Left colon (tissue), 2 donors: ENCODE data around the gene U2AF1. TPM values are rescaled to one million over a fixed set of nuclear protein-coding genes. Genes with fewer than 3 reads are reported as not detected.
"Not testable (repeated sequence)": the region's sequence is repeated elsewhere in the genome, so short reads cannot be mapped to it uniquely, and the experiment has no call there.

ENCODE experiments used
- ATAC-seq: fragments of 200-7000 bp; cut with Tn5 transposase; one replicate; pipeline ENCODE4 v1.9.1; 2020; ENCODE audit warnings: mild to moderate bottlenecking, moderate library complexity
- DNase-seq, 2 donors: peaks; one replicate each; pipeline ENCODE4 v3.0.0-alpha.2; 2020
- intact Hi-C, 2 donors: fragments of 100-400 bp; cut with DNase I in 1 of 2; cut with micrococcal nuclease in 1 of 2; formaldehyde crosslinking; loops; one replicate each; pipeline versions ENCODE4 v1.11.2 to v1.14.0; 2022; cut with DNase I, micrococcal nuclease
- total RNA-seq, 2 donors: library from RNA; stranded (reverse); fragmentation: NEBNext Ultra II Directional; extraction: Animal tissue kit (Norgen Biotek cat#: 25700); gene quantifications; one replicate each; pipeline ENCODE4 v1.2.1, GENCODE V29; 2021
- donor health status: DM: no; HTN: no; CAD: no.
- donor health status: DM: yes; HTN: yes; CAD: no.

U2AF1 gene
- total RNA-seq, 2 donors from 2014 or later = 6.5 to 7.2 TPM

DNA sequence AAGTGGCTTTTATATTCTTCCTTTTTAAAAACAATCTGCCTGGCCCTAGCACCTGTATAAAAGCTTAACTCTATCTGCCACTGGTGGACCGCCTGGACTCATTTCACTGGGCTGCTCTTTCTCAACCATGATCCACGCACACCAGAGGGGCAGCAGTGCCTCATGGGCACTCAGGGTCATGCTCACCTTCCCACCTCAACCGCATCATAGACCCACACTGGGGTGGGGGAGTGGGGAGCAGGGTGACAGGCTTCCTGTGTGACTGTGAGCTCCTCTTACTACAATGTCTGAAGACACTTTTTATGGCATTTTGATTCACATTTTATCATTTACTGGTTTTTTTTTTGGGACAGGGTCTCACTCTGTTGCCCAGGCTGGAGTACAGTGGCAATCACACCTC is 16.4 kb downstream of the U2AF1 start:
- DNase-seq, ATAC-seq, intact Hi-C loops: not testable (repeated sequence)

DNA sequence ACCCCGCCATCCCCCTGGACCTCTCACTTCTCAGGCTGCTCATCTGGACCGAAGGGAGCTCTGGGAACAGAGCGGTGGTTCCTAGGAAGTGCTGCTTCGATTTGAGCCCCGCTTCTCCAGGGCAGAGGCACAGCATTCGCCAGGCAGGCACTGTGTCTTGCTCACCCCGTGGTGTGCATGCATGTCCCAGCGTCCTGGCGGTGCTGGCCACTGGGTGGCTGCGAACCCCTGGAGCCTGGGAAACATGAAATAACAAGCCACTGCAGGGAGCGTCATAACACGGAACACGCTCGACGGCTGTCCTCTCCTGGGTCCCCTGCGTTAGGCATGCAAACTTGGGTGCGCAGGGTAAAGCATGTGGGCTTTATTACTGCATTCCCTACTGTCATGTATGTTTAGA is 17.9 kb downstream of the U2AF1 start:
- intact Hi-C loops, DNase-seq, ATAC-seq: not testable (repeated sequence)

GRCh38 chr21:43082587-43083300 is 24.6 kb downstream of the U2AF1 start:
- DNase-seq, intact Hi-C loops, ATAC-seq: not testable (repeated sequence)

- ATAC-seq, intact Hi-C loops, DNase-seq: not testable (repeated sequence)
Measured at GRCh38 chr21:43076643-43077042, 30.7 kb downstream of the U2AF1 start.

DNA sequence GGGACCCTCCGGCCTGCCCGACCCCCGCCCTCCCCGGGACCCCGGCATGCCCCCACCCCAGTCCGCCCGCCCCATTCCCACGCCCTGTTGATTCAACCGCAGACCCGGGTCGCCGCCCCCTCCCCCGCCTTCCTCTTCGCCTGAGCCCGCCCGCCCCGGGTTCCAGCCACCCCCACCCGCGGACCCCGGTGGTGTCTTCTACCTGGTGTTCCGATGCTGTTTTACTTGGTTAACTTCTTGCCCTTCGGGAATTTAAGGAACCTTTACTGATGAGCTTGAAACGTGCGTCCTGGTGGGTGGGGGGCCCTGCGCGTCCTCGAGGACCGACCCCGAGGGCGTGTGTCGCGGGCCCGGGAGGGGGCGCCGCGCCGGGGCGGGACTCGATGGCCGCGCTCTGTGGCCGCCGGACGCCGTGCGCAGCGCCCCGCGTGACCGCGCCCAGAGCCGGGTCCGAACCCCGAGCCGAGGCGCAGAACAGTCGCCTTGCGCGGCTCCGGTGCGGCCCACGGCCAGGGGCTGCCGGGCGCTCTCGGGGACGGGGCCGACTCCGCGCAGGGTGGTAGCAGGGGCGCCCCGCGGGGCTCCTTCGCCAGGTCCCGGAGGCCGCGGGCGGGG is 31.2 kb downstream of the U2AF1 start:
- ATAC-seq = not testable (repeated sequence)

GRCh38 chr21:43075170-43076022 is 32.0 kb downstream of the U2AF1 start, which contains the start of gene CBS:
Gene CBS, minus strand, starts transcription at chr21:43075835. Its CDS starts 3,642 bp downstream, at chr21:43072193.
- DNase-seq, intact Hi-C loops: not testable (repeated sequence)
- ATAC-seq = peak; percentile 19

More for the DNA sequence above, 31.2 kb downstream of the U2AF1 start:
- intact Hi-C loops, DNase-seq: not testable (repeated sequence)

DNA sequence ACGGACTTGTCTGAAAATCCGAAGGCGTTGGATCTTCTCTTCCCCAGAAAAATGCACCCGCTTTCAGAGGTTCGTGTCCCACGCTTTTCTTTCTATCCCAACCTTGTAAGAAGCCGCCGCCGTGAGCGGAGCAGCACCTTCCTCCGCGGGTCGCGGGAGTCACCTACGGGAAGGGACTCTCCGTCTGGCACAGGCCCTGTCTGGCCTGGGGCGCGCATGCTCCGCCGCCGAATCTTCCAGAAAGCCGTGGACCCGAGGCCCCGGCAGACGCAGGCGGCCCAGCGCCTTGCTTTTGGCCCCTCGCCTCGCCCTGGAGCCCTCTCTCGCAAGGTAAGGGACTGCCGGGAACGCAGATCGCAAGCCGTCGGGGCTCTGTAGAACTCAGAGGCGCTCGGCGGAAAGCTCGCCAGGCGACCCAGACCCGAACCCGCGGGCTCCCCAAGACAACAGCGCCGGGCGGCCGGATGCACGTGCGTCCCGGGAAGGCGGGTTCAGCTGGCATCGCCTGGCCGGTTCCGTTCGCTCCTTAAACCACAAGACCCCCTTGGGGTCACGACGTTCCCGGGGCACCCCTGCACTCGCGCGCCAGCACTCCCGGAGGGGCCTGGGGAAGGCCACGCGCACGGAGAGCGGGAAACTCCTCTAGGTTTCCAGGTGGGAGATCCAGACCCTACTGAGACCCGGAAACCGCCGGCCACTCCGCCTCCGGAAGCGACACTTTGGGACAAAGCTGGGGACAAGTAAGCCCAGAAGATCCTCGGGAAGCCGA is 32.8 kb downstream of the U2AF1 start:
- DNase-seq, intact Hi-C loops: not testable (repeated sequence)
- peak; percentile 50 for ATAC-seq

- DNase-seq, ATAC-seq, intact Hi-C loops: not testable (repeated sequence)
Measured at GRCh38 chr21:43072742-43073141, 34.6 kb downstream of the U2AF1 start.

GRCh38 chr21:43069682-43070081 is 37.7 kb downstream of the U2AF1 start:
- DNase-seq, intact Hi-C loops: not testable (repeated sequence)
- peak; percentile 74 for ATAC-seq

- ATAC-seq, DNase-seq, intact Hi-C loops: not testable (repeated sequence)
Measured at GRCh38 chr21:43068065-43068464, 39.3 kb downstream of the U2AF1 start.

GRCh38 chr21:43066690-43067089 is 40.7 kb downstream of the U2AF1 start:
- DNase-seq, ATAC-seq, intact Hi-C loops: not testable (repeated sequence)

DNA sequence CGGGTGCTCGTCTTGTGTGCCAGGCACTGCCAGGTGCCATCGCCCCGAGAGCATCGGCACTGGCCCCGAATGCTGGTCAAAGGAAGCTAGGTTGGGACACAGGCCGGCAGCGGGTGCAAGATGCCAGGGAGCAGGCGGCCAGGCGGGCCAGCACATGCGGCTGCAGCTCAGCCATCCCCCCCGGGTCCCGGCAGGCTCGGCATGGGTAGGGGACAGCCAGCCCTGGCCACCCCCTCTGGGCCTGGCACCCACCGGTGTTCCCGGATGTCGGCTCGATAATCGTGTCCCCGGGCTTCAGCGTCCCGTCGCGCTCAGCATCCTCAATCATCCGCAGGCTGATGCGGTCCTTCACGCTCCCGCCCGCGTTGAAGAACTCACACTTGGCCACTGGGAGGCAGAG is 41.4 kb downstream of the U2AF1 start:
- intact Hi-C loops, ATAC-seq, DNase-seq: not testable (repeated sequence)

DNA sequence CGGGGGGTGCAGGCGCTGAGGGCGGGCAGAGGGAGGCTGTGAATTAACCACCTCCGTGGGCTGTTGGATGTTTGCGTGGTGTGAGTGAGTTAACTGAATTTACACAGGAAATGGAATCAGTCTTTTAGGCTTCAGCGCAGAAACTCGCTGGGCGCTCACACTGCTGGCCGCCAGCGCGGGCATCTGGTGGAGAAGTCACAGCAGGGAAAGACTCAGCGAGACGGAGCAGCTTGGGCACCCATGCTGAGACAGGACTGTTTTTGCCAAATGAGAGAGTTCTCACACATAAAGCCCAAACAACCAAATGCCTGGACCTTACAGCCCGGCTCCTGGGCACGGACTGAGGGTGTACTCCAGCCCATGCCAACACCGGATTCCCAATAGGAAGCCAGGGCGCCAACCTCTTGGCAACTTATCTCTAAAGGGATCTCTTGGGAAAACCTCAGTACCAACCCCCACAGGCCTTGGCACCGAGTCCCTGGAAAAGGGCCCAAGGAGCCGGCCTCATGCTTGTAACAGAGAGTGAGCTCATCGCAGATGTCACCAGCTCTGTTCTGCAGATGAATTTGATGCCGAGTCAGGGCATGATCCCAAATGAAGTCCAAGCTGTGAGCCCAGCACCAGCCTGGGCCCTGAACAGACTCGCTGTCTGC is 43.0 kb downstream of the U2AF1 start:
- DNase-seq, intact Hi-C loops: not testable (repeated sequence)
- ATAC-seq = peak; percentile 13

GRCh38 chr21:43062955-43063664 is 44.3 kb downstream of the U2AF1 start:
- DNase-seq, intact Hi-C loops: not testable (repeated sequence)
- ATAC-seq = peak; percentile 88

- ATAC-seq, DNase-seq, intact Hi-C loops: not testable (repeated sequence)
Measured at GRCh38 chr21:43053112-43053511, 54.3 kb downstream of the U2AF1 start.

GRCh38 chr21:43045876-43046821 is 61.2 kb downstream of the U2AF1 start:
- ATAC-seq (peak; percentile 72), DNase-seq (peak in 1 of 2 donors; percentile 14)
- intact Hi-C loops = not testable (repeated sequence)
